Brain microvascular endothelial cell (primary cell): ENCODE results near the gene ITGA2B.

Source experiments
- DNase-seq: peaks from one replicate; pipeline ENCODE4 v3.0.0-alpha.2; 2020
- H3K27ac ChIP-seq: fragments of 250-450 bp; sonication (Bioruptor Pico); 2 replicates; pipeline ENCODE4 v1.5.1; 2020; ENCODE audit warnings: mild to moderate bottlenecking, moderate library complexity
- H3K27me3 ChIP-seq: fragments of 250-450 bp; sonication (Bioruptor Pico); replicated peaks from 2 replicates; pipeline ENCODE4 v1.5.1; 2020; ENCODE audit warnings: mild to moderate bottlenecking
- H3K36me3 ChIP-seq: fragments of 250-450 bp; sonication (Bioruptor Pico); replicated peaks from 2 replicates; pipeline ENCODE4 v1.5.1; 2020; ENCODE audit warnings: mild to moderate bottlenecking
- H3K4me3 ChIP-seq: 2 replicates; pipeline ENCODE4 v1.5.1; 2011; ENCODE audit warnings: low read depth, mild to moderate bottlenecking, control low read depth, low read length, moderate library complexity
- CTCF ChIP-seq: IDR thresholded peaks from 2 replicates; pipeline ENCODE4 v1.5.1; 2011; ENCODE audit warnings: low read depth, mild to moderate bottlenecking, moderate library complexity, low read length, control low read depth, inconsistent platforms; ENCODE audit errors: missing control alignments
- in situ Hi-C: cut with HindIII; loops from 2 replicates; pipeline ENCODE4 v1.10.0; 2017; ENCODE audit warnings: low sequenced_read_pairs, low pct_ligation_motif_present

Gene ITGA2B

GRCh38 chr17:44327715-44328449 is 61.6 kb downstream of the ITGA2B start:
- H3K4me3 ChIP-seq, result no peak overlapping the region
- H3K27me3 ChIP-seq, result no peaks in the 10 kb centered on the region
- H3K36me3 ChIP-seq, result no peaks in the 10 kb centered on the region
- no peak overlapping the region for H3K27ac ChIP-seq
- DNase-seq, result no peak
- in situ Hi-C loops, result loop anchor here (10.0 kb wide), 1 partner anchor 123 kb away; no protein-coding TSS in a partner anchor
- TF ChIP-seq CTCF, result no peak

- DNase-seq, result peak; percentile 96
- Histone ChIP-seq H3K27ac (no peak overlapping the region), H3K36me3 (peaks cover 4% of the 10 kb centered on the region), H3K4me3 (no peak overlapping the region), H3K27me3 (no peaks in the 10 kb centered on the region)
- in situ Hi-C loops, result loop anchor here (10.0 kb wide), 1 partner anchor 122 kb away; no protein-coding TSS in a partner anchor
- TF ChIP-seq CTCF, result no peak
Measured at GRCh38 chr17:44326861-44327444, 62.5 kb downstream of the ITGA2B start.

GRCh38 chr17:44324571-44325275 is 64.7 kb downstream of the ITGA2B start, which contains the start of gene SLC25A39:
TSS of gene SLC25A39 (minus strand) at chr17:44324823. CDS start at chr17:44323562, 1,261 bp downstream.
- peak; percentile 82 for DNase-seq
- H3K27ac ChIP-seq, result peak within 1 kb of the TSS; percentile 36
- no peak for TF ChIP-seq CTCF
- in situ Hi-C loops, result loop anchor here (10.0 kb wide), 1 partner anchor 120 kb away; no protein-coding TSS in a partner anchor
- peak within 1 kb of the TSS; percentile 76 for H3K4me3 ChIP-seq
- peaks cover 17% of the 10 kb centered on the region for H3K36me3 ChIP-seq
- no peaks in the 10 kb centered on the region for H3K27me3 ChIP-seq

GRCh38 chr17:44324092-44324570 is 65.3 kb downstream of the ITGA2B start:
- H3K4me3 ChIP-seq, result peak overlapping the region; percentile 76

More at GRCh38 chr17:44324092-44324570, 65.3 kb downstream of the ITGA2B start:
- no peak for TF ChIP-seq CTCF
- Histone ChIP-seq H3K36me3 (peaks cover 20% of the 10 kb centered on the region), H3K27ac (peak overlapping the region; percentile 26), H3K27me3 (no peaks in the 10 kb centered on the region)
- in situ Hi-C loops, result loop anchor here (10.0 kb wide), 1 partner anchor 119 kb away; no protein-coding TSS in a partner anchor
- no peak for DNase-seq
